WI38 (cell line): ENCODE results near the gene GPR157.
A peak's percentile ranks its signal among the peaks of the same experiment; 100 is the strongest.

Source experiments
- H3K4me3 ChIP-seq: 2 replicates; pipeline ENCODE4 v1.5.1; 2011; ENCODE audit warnings: low read depth, mild to moderate bottlenecking, control low read depth, low read length
- TF ChIP-seq, protein P1 (sequence below): IDR thresholded peaks from 2 replicates; pipeline ENCODE4 v1.5.1; 2012; ENCODE audit warnings: low read depth, mild to moderate bottlenecking, control low read depth, low read length

Gene GPR157

DNA sequence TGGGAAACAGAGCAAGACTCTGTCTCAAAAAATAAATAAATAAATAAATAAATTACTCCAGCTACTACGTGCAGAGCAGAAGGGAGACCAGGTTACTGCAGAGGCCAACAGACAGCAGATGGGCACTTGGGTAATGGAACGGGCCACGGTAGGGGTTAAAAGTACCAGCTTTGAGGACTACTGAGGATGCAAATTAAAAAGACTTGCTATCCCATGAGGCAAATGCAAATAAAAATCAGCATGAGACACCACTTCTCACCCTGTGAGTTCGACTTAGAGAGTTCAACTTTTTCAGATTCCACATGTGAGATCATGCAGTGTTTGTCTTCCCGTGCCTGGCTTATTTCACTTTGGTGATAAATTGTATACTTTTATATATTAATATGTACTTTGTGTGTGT is 66.1 kb downstream of the GPR157 start:
- TF ChIP-seq, protein P1, sequence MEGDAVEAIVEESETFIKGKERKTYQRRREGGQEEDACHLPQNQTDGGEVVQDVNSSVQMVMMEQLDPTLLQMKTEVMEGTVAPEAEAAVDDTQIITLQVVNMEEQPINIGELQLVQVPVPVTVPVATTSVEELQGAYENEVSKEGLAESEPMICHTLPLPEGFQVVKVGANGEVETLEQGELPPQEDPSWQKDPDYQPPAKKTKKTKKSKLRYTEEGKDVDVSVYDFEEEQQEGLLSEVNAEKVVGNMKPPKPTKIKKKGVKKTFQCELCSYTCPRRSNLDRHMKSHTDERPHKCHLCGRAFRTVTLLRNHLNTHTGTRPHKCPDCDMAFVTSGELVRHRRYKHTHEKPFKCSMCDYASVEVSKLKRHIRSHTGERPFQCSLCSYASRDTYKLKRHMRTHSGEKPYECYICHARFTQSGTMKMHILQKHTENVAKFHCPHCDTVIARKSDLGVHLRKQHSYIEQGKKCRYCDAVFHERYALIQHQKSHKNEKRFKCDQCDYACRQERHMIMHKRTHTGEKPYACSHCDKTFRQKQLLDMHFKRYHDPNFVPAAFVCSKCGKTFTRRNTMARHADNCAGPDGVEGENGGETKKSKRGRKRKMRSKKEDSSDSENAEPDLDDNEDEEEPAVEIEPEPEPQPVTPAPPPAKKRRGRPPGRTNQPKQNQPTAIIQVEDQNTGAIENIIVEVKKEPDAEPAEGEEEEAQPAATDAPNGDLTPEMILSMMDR = no peak

DNA sequence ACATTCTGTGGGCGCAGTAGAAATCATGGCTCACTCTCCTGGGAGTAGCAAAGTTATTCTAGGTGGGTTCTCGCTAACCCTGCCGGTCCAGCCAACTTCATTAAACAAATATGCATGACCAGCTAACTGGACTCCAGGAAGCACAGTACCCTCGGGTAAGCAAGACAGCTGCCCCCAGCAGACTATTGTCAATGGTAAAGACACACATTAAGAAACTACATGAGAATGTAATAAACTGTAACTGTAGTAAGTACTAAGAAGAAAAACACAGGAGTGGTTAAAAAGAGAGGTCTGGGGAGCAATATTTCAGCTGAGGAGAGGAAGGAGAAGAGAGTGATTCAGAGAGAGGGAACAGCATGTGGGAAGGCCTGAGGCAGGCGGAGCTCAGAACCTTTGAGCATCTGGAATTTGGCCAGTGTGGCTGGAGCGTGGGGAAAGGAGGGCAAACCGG is 66.9 kb downstream of the GPR157 start:
- TF ChIP-seq, protein P1 = no peak
- H3K4me3 ChIP-seq = no peak overlapping the region

More for the DNA sequence above, 66.1 kb downstream of the GPR157 start:
- no peak overlapping the region for H3K4me3 ChIP-seq

DNA sequence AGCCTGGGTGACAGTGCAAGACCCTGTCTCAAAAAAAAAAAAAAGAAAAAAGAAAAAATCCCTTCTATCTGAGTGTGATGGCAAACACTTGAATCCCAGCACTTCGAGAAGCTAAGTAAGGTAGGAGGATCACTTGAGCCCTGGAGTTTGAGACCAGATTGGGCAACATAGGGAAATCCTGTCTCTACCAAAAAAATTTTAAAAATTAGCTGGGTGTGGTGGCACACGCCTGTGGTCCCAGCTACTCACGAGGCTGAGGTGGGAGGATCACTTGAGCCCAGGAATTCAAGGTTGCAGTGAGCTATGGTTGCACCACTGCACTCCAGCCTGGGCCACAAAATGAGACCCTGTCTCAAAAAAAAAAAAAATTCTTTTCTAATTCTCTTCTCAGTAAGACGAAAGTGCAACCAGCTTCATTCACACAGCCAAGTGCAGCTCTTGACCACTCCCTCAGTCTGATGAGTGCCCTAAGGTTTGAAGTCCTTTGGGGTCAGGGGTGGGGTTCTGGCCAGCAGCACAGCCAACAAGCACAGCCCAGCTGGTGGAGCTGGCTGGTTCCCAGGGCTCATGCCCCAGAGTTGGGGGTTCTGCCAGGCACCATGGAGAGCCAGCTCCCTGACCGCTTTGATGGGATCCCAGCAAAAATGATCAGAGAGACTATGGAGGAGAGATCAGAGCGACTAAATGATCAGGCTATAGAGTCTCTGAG is 67.5 kb downstream of the GPR157 start:
- H3K4me3 ChIP-seq = no peak overlapping the region
- TF ChIP-seq, protein P1 = no peak

DNA sequence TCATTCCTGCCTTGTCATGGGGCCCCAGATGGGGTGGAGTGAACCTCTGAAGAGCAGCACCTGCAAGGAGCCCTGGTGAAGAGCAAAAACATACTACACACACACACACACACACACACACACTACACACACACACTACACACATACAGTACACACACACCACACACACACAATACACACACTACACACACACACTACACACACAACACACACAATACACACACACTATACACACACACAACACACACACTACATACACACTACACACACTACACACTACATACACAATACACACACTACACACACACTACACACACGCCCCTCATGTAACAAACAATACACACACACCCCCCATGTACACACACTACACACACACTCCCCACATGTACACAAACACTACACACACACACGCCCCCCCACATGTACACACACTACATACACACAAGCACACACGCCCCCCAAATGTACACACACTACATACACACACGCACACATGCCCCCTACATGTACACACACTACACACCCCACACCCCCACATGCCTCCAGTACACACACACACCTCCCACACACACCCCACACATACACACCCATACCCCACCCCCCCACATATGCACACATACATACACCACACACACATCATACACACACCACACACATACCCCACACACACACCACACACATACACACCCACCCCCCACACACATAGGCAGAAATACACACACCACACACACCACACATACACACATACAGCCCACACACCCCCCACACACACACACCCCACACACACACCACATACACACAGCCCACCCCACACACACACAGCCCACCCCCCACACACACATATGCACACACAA is 68.8 kb downstream of the GPR157 start:
- TF ChIP-seq, protein P1 = no peak
- H3K4me3 ChIP-seq = no peak overlapping the region

DNA sequence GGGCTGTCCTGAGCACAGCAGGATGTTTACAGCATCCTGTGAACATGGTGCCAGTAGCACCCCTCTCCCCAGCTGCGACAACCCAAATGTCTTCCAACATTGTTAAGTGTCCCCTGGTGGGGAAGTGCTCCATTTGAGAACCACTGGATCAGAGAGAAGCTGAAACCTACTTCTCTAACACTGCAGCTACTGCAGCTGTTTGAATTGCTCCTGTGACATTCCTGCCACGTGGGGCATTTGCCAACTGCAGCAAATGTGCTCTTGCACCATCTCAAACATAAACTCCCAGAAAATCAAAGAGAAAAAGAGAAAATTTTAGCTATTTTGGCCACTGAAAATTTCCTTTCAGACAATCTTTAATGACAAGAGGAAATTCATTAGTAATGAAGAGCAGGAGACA is 70.4 kb downstream of the GPR157 start:
- TF ChIP-seq, protein P1 = 0 out of 2 replicates have a peak, but pooled peaks have one; percentile 2
- H3K4me3 ChIP-seq = no peak overlapping the region

DNA sequence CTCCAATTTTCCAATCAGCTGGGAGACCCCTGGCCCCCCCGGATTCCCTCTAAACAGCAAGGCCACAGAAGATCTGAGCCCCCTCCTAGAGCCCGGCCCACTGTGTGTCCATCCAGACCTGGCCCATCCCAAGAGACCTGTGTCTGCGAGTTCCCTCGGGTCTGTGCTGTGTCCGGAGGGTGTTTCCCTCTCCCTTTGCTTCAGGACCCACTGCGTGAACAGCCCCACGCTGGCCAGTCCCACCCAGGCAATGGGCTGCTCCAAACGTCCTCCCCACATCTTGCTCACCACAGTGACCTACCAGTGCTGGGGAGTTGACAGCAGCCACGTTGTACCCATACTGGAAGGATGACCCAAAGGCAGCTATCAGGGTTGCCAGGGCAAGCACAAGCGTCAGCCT is 71.1 kb downstream of the GPR157 start:
- no peak overlapping the region for H3K4me3 ChIP-seq
- TF ChIP-seq, protein P1 = no peak
